Measurements from ENCODE around the gene BUD23.

- TF ChIP-seq POLR2A (IDR thresholded peaks at IDR 0.05; ENCODE audit: low read depth, low read length) (no peak), POLR2AphosphoS5 (IDR thresholded peaks at IDR 0.05; ENCODE audit: low read depth, low read length) (no peak), TAF1 (IDR thresholded peaks at IDR 0.05; ENCODE audit: borderline replicate concordance, low read depth, low read length) (no peak)
These were observed 49.0 kb downstream of the BUD23 start for GRCh38 chr7:73732397-73732796.

Measured in GM12892 (cell line).